ENCODE data around the gene IMPDH1.

IMPDH1 gene

GRCh38 chr7:128360359-128360678, 49.5 kb downstream of the IMPDH1 start:
- peaks cover 24 to 32% of the 10 kb centered on the region in 2 donors for H3K27me3 ChIP-seq (ENCODE audit: control insufficient read depth in 2 of 2, insufficient read depth in 2 of 2, low read length in 2 of 2)
- no peak overlapping the region for H3K27ac ChIP-seq (ENCODE audit: low read depth in 2 of 2, low read length in 2 of 2)
- no peaks in the 10 kb centered on the region for H3K36me3 ChIP-seq (ENCODE audit: control insufficient read depth in 2 of 2, insufficient read depth in 2 of 2, low read length in 2 of 2)
- peaks cover 6 to 7% of the 10 kb centered on the region in 2 donors for H3K4me1 ChIP-seq (ENCODE audit: control insufficient read depth in 2 of 2, insufficient read depth in 2 of 2, low read length in 2 of 2)
- no peak overlapping the region for H3K9ac ChIP-seq (ENCODE audit: low read depth in 1 of 2, low read length in 2 of 2)
- no peaks in the 10 kb centered on the region for H3K9me3 ChIP-seq (ENCODE audit: control insufficient read depth in 2 of 2, low read length in 2 of 2)
- no peak overlapping the region for H3K4me3 ChIP-seq (ENCODE audit: low read length in 2 of 2)

- no peak overlapping the region for H3K27ac ChIP-seq (ENCODE audit: low read depth in 2 of 2, low read length in 2 of 2)
- no peaks in the 10 kb centered on the region for H3K36me3 ChIP-seq (ENCODE audit: control insufficient read depth in 2 of 2, insufficient read depth in 2 of 2, low read length in 2 of 2)
- H3K9me3 ChIP-seq (ENCODE audit: control insufficient read depth in 2 of 2, low read length in 2 of 2) = no peaks in the 10 kb centered on the region
- H3K4me3 ChIP-seq (ENCODE audit: low read length in 2 of 2) = no peak overlapping the region
- H3K4me1 ChIP-seq (ENCODE audit: control insufficient read depth in 2 of 2, insufficient read depth in 2 of 2, low read length in 2 of 2) = peaks cover 6 to 7% of the 10 kb centered on the region in 2 donors
- H3K9ac ChIP-seq (ENCODE audit: low read depth in 1 of 2, low read length in 2 of 2) = no peak overlapping the region
- peaks cover 24 to 32% of the 10 kb centered on the region in 2 donors for H3K27me3 ChIP-seq (ENCODE audit: control insufficient read depth in 2 of 2, insufficient read depth in 2 of 2, low read length in 2 of 2)
These were observed 49.8 kb downstream of the IMPDH1 start for GRCh38 chr7:128359939-128360338.

- H3K4me1 ChIP-seq (ENCODE audit: control insufficient read depth in 2 of 2, insufficient read depth in 2 of 2, low read length in 2 of 2) = peaks cover 6 to 7% of the 10 kb centered on the region in 2 donors
- H3K4me3 ChIP-seq (ENCODE audit: low read length in 2 of 2) = no peak overlapping the region
- H3K9me3 ChIP-seq (ENCODE audit: control insufficient read depth in 2 of 2, low read length in 2 of 2) = no peaks in the 10 kb centered on the region
- H3K27me3 ChIP-seq (ENCODE audit: control insufficient read depth in 2 of 2, insufficient read depth in 2 of 2, low read length in 2 of 2) = peaks cover 24 to 28% of the 10 kb centered on the region in 2 donors
- H3K36me3 ChIP-seq (ENCODE audit: control insufficient read depth in 2 of 2, insufficient read depth in 2 of 2, low read length in 2 of 2) = no peaks in the 10 kb centered on the region
- H3K9ac ChIP-seq (ENCODE audit: low read depth in 1 of 2, low read length in 2 of 2) = no peak overlapping the region
- no peak overlapping the region for H3K27ac ChIP-seq (ENCODE audit: low read depth in 2 of 2, low read length in 2 of 2)
These were observed 50.4 kb downstream of the IMPDH1 start for GRCh38 chr7:128359336-128359735.

GRCh38 chr7:128358233-128358632, 51.5 kb downstream of the IMPDH1 start:
- H3K4me1 ChIP-seq (ENCODE audit: control insufficient read depth in 2 of 2, insufficient read depth in 2 of 2, low read length in 2 of 2) = peaks cover 6 to 7% of the 10 kb centered on the region in 2 donors
- no peak overlapping the region for H3K9ac ChIP-seq (ENCODE audit: low read depth in 1 of 2, low read length in 2 of 2)
- no peak overlapping the region for H3K27ac ChIP-seq (ENCODE audit: low read depth in 2 of 2, low read length in 2 of 2)
- no peak overlapping the region for H3K4me3 ChIP-seq (ENCODE audit: low read length in 2 of 2)
- no peaks in the 10 kb centered on the region for H3K36me3 ChIP-seq (ENCODE audit: control insufficient read depth in 2 of 2, insufficient read depth in 2 of 2, low read length in 2 of 2)
- H3K27me3 ChIP-seq (ENCODE audit: control insufficient read depth in 2 of 2, insufficient read depth in 2 of 2, low read length in 2 of 2) = peaks cover 29% of the 10 kb centered on the region in 2 donors
- no peaks in the 10 kb centered on the region for H3K9me3 ChIP-seq (ENCODE audit: control insufficient read depth in 2 of 2, low read length in 2 of 2)

GRCh38 chr7:128357217-128357613, 52.6 kb downstream of the IMPDH1 start:
- no peaks in the 10 kb centered on the region for H3K36me3 ChIP-seq (ENCODE audit: control insufficient read depth in 2 of 2, insufficient read depth in 2 of 2, low read length in 2 of 2)
- H3K27me3 ChIP-seq (ENCODE audit: control insufficient read depth in 2 of 2, insufficient read depth in 2 of 2, low read length in 2 of 2) = peaks cover 32 to 34% of the 10 kb centered on the region in 2 donors
- no peak overlapping the region for H3K27ac ChIP-seq (ENCODE audit: low read depth in 2 of 2, low read length in 2 of 2)
- H3K4me1 ChIP-seq (ENCODE audit: control insufficient read depth in 2 of 2, insufficient read depth in 2 of 2, low read length in 2 of 2) = peaks cover 6 to 7% of the 10 kb centered on the region in 2 donors
- no peak overlapping the region for H3K4me3 ChIP-seq (ENCODE audit: low read length in 2 of 2)
- H3K9ac ChIP-seq (ENCODE audit: low read depth in 1 of 2, low read length in 2 of 2) = no peak overlapping the region
- no peaks in the 10 kb centered on the region for H3K9me3 ChIP-seq (ENCODE audit: control insufficient read depth in 2 of 2, low read length in 2 of 2)

- Histone ChIP-seq H3K9me3 (ENCODE audit: control insufficient read depth in 2 of 2, low read length in 2 of 2) (no peaks in the 10 kb centered on the region), H3K36me3 (ENCODE audit: control insufficient read depth in 2 of 2, insufficient read depth in 2 of 2, low read length in 2 of 2) (no peaks in the 10 kb centered on the region), H3K4me3 (ENCODE audit: low read length in 2 of 2) (no peak overlapping the region), H3K4me1 (ENCODE audit: control insufficient read depth in 2 of 2, insufficient read depth in 2 of 2, low read length in 2 of 2) (peaks cover 6 to 7% of the 10 kb centered on the region in 2 donors), H3K9ac (ENCODE audit: low read depth in 1 of 2, low read length in 2 of 2) (no peak overlapping the region), H3K27me3 (ENCODE audit: control insufficient read depth in 2 of 2, insufficient read depth in 2 of 2, low read length in 2 of 2) (peaks cover 27 to 35% of the 10 kb centered on the region in 2 donors), H3K27ac (ENCODE audit: low read depth in 2 of 2, low read length in 2 of 2) (no peak overlapping the region)
These were observed 53.1 kb downstream of the IMPDH1 start for GRCh38 chr7:128356546-128357216.

- no peak overlapping the region for H3K9ac ChIP-seq (ENCODE audit: low read depth in 1 of 2, low read length in 2 of 2)
- H3K4me1 ChIP-seq (ENCODE audit: control insufficient read depth in 2 of 2, insufficient read depth in 2 of 2, low read length in 2 of 2) = no peaks in the 10 kb centered on the region
- H3K27ac ChIP-seq (ENCODE audit: low read depth in 2 of 2, low read length in 2 of 2) = no peak overlapping the region
- no peaks in the 10 kb centered on the region for H3K36me3 ChIP-seq (ENCODE audit: control insufficient read depth in 2 of 2, insufficient read depth in 2 of 2, low read length in 2 of 2)
- no peaks in the 10 kb centered on the region for H3K9me3 ChIP-seq (ENCODE audit: control insufficient read depth in 2 of 2, low read length in 2 of 2)
- H3K4me3 ChIP-seq (ENCODE audit: low read length in 2 of 2) = no peak overlapping the region
- peaks cover 21 to 41% of the 10 kb centered on the region in 2 donors for H3K27me3 ChIP-seq (ENCODE audit: control insufficient read depth in 2 of 2, insufficient read depth in 2 of 2, low read length in 2 of 2)
These were observed 56.2 kb downstream of the IMPDH1 start for GRCh38 chr7:128353610-128354009.

- Histone ChIP-seq H3K27ac (ENCODE audit: low read depth in 2 of 2, low read length in 2 of 2) (no peak overlapping the region), H3K36me3 (ENCODE audit: control insufficient read depth in 2 of 2, insufficient read depth in 2 of 2, low read length in 2 of 2) (no peaks in the 10 kb centered on the region), H3K27me3 (ENCODE audit: control insufficient read depth in 2 of 2, insufficient read depth in 2 of 2, low read length in 2 of 2) (peaks cover 20 to 41% of the 10 kb centered on the region in 2 donors), H3K4me3 (ENCODE audit: low read length in 2 of 2) (no peak overlapping the region), H3K9ac (ENCODE audit: low read depth in 1 of 2, low read length in 2 of 2) (no peak overlapping the region), H3K9me3 (ENCODE audit: control insufficient read depth in 2 of 2, low read length in 2 of 2) (no peaks in the 10 kb centered on the region), H3K4me1 (ENCODE audit: control insufficient read depth in 2 of 2, insufficient read depth in 2 of 2, low read length in 2 of 2) (no peaks in the 10 kb centered on the region)
These were observed 56.6 kb downstream of the IMPDH1 start for GRCh38 chr7:128353189-128353588.

- Histone ChIP-seq H3K36me3 (ENCODE audit: control insufficient read depth in 2 of 2, insufficient read depth in 2 of 2, low read length in 2 of 2) (no peaks in the 10 kb centered on the region), H3K27me3 (ENCODE audit: control insufficient read depth in 2 of 2, insufficient read depth in 2 of 2, low read length in 2 of 2) (peaks cover 17 to 41% of the 10 kb centered on the region in 2 donors), H3K27ac (ENCODE audit: low read depth in 2 of 2, low read length in 2 of 2) (no peak overlapping the region), H3K9ac (ENCODE audit: low read depth in 1 of 2, low read length in 2 of 2) (no peak overlapping the region), H3K4me3 (ENCODE audit: low read length in 2 of 2) (no peak overlapping the region), H3K9me3 (ENCODE audit: control insufficient read depth in 2 of 2, low read length in 2 of 2) (no peaks in the 10 kb centered on the region), H3K4me1 (ENCODE audit: control insufficient read depth in 2 of 2, insufficient read depth in 2 of 2, low read length in 2 of 2) (no peaks in the 10 kb centered on the region)
These were observed 57.1 kb downstream of the IMPDH1 start for GRCh38 chr7:128352636-128353035.

GRCh38 chr7:128352153-128352537, 57.6 kb downstream of the IMPDH1 start:
- Histone ChIP-seq H3K27ac (ENCODE audit: low read depth in 2 of 2, low read length in 2 of 2) (no peak overlapping the region), H3K4me1 (ENCODE audit: control insufficient read depth in 2 of 2, insufficient read depth in 2 of 2, low read length in 2 of 2) (no peaks in the 10 kb centered on the region), H3K36me3 (ENCODE audit: control insufficient read depth in 2 of 2, insufficient read depth in 2 of 2, low read length in 2 of 2) (no peaks in the 10 kb centered on the region), H3K27me3 (ENCODE audit: control insufficient read depth in 2 of 2, insufficient read depth in 2 of 2, low read length in 2 of 2) (peaks cover 17 to 41% of the 10 kb centered on the region in 2 donors), H3K9ac (ENCODE audit: low read depth in 1 of 2, low read length in 2 of 2) (no peak overlapping the region), H3K4me3 (ENCODE audit: low read length in 2 of 2) (no peak overlapping the region), H3K9me3 (ENCODE audit: control insufficient read depth in 2 of 2, low read length in 2 of 2) (no peaks in the 10 kb centered on the region)

All from mucosa of rectum (tissue), 2 donors.